Testis (tissue), 3 donors: ENCODE data around the gene HIF3A. TPM values are rescaled to one million over a fixed set of nuclear protein-coding genes. Genes with fewer than 3 reads are reported as not detected.

Experiments used
- DNase-seq: peaks from one replicate; pipeline ENCODE4 v3.0.0-alpha.2; 2019
- H3K27ac ChIP-seq, 2 donors: fragments of 200-600 bp; sonication (generic); one replicate each; pipeline ENCODE4 v1.5.1; 2019
- H3K27me3 ChIP-seq: fragments of 200-600 bp; sonication (generic); one replicate; pipeline ENCODE4 v1.5.1; 2019
- H3K36me3 ChIP-seq: fragments of 200-600 bp; sonication (generic); one replicate; pipeline ENCODE4 v1.5.1; 2017; ENCODE audit warnings: low read depth; ENCODE audit errors: missing control alignments
- H3K4me1 ChIP-seq: fragments of 200-600 bp; sonication (generic); one replicate; pipeline ENCODE4 v1.5.1; 2019
- H3K4me3 ChIP-seq, 2 donors: fragments of 200-600 bp; sonication (generic); one replicate each; pipeline ENCODE4 v1.5.1; 2017 to 2019
- H3K9me3 ChIP-seq: fragments of 200-600 bp; sonication (generic); one replicate; pipeline ENCODE4 v1.5.1; 2017
- CTCF ChIP-seq, 3 experiments: fragments of 450-650 bp in 2 of 3; fragments of 200-600 bp in 1 of 3; sonication (generic) in 1 of 3; IDR thresholded peaks; one replicate each; pipeline ENCODE4 v1.5.1; 2016 to 2019; ENCODE audit warnings: antibody characterized with exemption in 3 of 3, mild to moderate bottlenecking in 2 of 3, moderate library complexity in 1 of 3
- POLR2A ChIP-seq: fragments of 450-650 bp; IDR thresholded peaks from one replicate; pipeline ENCODE4 v1.6.1; 2017; ENCODE audit warnings: antibody characterized with exemption, mild to moderate bottlenecking, moderate library complexity
- WGBS, 2 donors: methylation state at CpG; one replicate each; pipeline ENCODE4 v1.1.5; 2018; 5-methylcytosine and 5-hydroxymethylcytosine counted together
- intact Hi-C: fragments of 100-400 bp; cut with DNase I; formaldehyde crosslinking; loops from one replicate; pipeline ENCODE4 v1.15.1; 2023; ENCODE audit warnings: low total_unique reads
- polyA plus RNA-seq: library from polyadenylated mRNA; stranded (reverse); fragments of 350-450 nt; fragmentation: Illumina TruSeq; extraction: RNeasy Lipid Tissue Mini Kit (QIAGEN cat#74804); gene quantifications from one replicate; pipeline ENCODE4 v1.2.3, GENCODE V29; 2014; ENCODE audit warnings: low read depth, low replicate concordance; ENCODE audit not compliant: insufficient read depth
- total RNA-seq, 2 donors: library from RNA; depleted of rRNA; stranded (reverse); fragments of >200 nt; gene quantifications; one replicate each; pipeline ENCODE4 v1.2.3, GENCODE V29; 2016

HIF3A gene
- total and polyA plus RNA-seq, 3 donors from 2014 or later: 3.8 to 105 (median 82.6) TPM

GRCh38 chr19:46361915-46362314, 65.1 kb downstream of the HIF3A start:
- no peaks in the 10 kb centered on the region for H3K36me3 ChIP-seq
- TF ChIP-seq CTCF (IDR thresholded peaks at IDR 0.05): no peak
- TF ChIP-seq POLR2A: no peak
- H3K27ac ChIP-seq: no peak overlapping the region
- no peak for DNase-seq
- H3K4me3 ChIP-seq: no peak overlapping the region
- no peaks in the 10 kb centered on the region for H3K27me3 ChIP-seq
- WGBS, 2 donors: 67 to 71% methylated on average over 2 of the region's 2 CpGs
- no peaks in the 10 kb centered on the region for H3K9me3 ChIP-seq
- H3K4me1 ChIP-seq: no peaks in the 10 kb centered on the region
- intact Hi-C loops: no loop called here

GRCh38 chr19:46364359-46364758, 67.5 kb downstream of the HIF3A start:
- Histone ChIP-seq H3K4me3 (no peak overlapping the region), H3K27me3 (no peaks in the 10 kb centered on the region), H3K27ac (no peak overlapping the region), H3K9me3 (no peaks in the 10 kb centered on the region), H3K4me1 (no peaks in the 10 kb centered on the region), H3K36me3 (no peaks in the 10 kb centered on the region)
- intact Hi-C loops: no loop called here
- DNase-seq: no peak
- TF ChIP-seq POLR2A (no peak), CTCF (IDR thresholded peaks at IDR 0.05) (no peak)
- 84 to 89% methylated on average over 2 of the region's 2 CpGs for WGBS, 2 donors

- Histone ChIP-seq H3K9me3 (no peaks in the 10 kb centered on the region), H3K27me3 (no peaks in the 10 kb centered on the region), H3K4me3 (no peak overlapping the region), H3K36me3 (no peaks in the 10 kb centered on the region), H3K27ac (no peak overlapping the region), H3K4me1 (no peaks in the 10 kb centered on the region)
- no peak for TF ChIP-seq CTCF (IDR thresholded peaks at IDR 0.05)
- intact Hi-C loops: no loop called here
- WGBS, 2 donors: 88 to 100% methylated on average over 3 to 4 of the region's 4 CpGs
- no peak for DNase-seq
Measured at GRCh38 chr19:46365561-46365960, 68.7 kb downstream of the HIF3A start.

- no peaks in the 10 kb centered on the region for H3K9me3 ChIP-seq
- H3K4me1 ChIP-seq: no peaks in the 10 kb centered on the region
- H3K27me3 ChIP-seq: no peaks in the 10 kb centered on the region
- no peak for DNase-seq
- intact Hi-C loops: no loop called here
- 85 to 90% methylated on average over 9 of the region's 9 CpGs for WGBS, 2 donors
- no peak overlapping the region for H3K4me3 ChIP-seq
- TF ChIP-seq CTCF (IDR thresholded peaks at IDR 0.05) (no peak), POLR2A (no peak)
- no peaks in the 10 kb centered on the region for H3K36me3 ChIP-seq
- H3K27ac ChIP-seq: no peak overlapping the region
Measured at GRCh38 chr19:46366620-46367292, 69.9 kb downstream of the HIF3A start.

GRCh38 chr19:46367426-46367825, 70.6 kb downstream of the HIF3A start:
- TF ChIP-seq CTCF (IDR thresholded peaks at IDR 0.05): no peak
- TF ChIP-seq POLR2A: no peak
- Histone ChIP-seq H3K9me3 (no peaks in the 10 kb centered on the region), H3K4me3 (no peak overlapping the region), H3K36me3 (no peaks in the 10 kb centered on the region), H3K27ac (no peak overlapping the region), H3K4me1 (no peaks in the 10 kb centered on the region), H3K27me3 (no peaks in the 10 kb centered on the region)
- WGBS, 2 donors: 93 to 96% methylated on average over 5 of the region's 5 CpGs
- intact Hi-C loops: no loop called here
- DNase-seq: no peak
